Measurements from ENCODE around the gene A4GALT.

The A4GALT gene

DNA sequence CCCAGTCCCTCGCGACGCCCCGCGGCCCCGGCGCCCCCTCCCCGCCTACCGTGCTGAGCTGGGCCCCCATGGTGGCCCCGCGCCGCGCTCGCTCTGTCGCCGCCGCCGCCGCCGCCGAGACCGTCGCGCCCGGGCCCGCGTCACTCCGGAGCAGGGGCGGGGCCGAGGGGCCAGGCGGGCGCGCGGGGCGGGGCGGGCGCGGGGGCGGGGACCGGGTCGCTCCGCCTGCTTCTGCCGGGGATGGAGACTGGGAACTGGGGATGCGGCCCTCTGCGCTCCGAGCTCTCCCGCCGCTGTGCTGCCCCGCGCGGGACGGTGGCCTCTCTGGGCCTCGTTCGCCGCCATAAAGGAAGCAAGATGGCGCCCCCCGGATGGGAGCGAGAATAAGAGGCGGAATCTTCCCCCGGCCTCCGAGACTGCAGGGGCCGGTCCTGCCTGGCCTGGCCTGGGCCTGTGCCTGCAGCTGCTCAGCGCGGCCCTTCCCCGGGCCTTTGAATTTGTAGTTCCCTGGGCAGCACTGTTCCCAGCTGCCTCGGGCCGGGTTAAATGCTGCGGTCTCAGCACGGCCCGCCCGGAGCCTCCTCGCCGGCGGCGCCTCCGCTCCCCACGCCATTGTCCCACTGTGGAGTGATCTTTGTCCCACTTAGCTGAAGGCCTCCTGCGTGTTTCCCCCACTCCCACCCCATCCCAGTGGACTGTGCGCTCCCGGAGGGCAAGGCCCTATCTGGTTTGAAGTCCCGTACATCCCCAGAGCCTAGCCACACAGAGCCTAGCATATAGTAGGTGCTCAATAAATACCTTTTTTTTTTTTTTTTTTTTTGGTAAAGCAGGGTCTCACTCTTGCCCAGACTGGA is 71.2 kb downstream of the A4GALT start, which contains the start of gene CYB5R3:
Gene CYB5R3 (minus strand): TSS at position 147 of the 854 bp plus-strand sequence. CDS start 77 bp downstream, at position 70.
- peak; percentile 6 to 89 (median 72) for DNase-seq

GRCh38 chr22:42648368-42649245 is 72.1 kb downstream of the A4GALT start:
- peak in 26 of 58 donors; percentile 10 to 77 (median 56) for DNase-seq

DNA sequence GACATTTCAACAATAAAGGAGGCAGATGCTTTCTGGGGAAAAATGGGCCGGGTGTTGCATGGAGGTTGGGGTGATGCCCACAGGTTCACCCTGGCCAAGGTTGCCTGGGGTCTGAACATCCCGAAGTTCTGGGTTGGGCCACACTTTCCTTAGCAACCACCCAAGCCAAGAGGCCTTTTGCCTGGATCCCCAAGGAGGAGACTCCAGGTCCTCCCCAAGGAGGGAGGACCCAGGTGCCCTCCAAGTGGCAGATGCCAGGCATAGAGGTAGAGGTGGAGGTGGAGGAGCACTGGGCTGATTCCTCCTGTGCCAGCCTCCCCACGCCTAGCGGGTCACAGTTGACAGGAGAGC is 72.7 kb downstream of the A4GALT start:
- DNase-seq = no peak

- DNase-seq = peak in 1 of 58 donors; percentile 9
Observed at GRCh38 chr22:42646569-42647525, 73.8 kb downstream of the A4GALT start.

DNA sequence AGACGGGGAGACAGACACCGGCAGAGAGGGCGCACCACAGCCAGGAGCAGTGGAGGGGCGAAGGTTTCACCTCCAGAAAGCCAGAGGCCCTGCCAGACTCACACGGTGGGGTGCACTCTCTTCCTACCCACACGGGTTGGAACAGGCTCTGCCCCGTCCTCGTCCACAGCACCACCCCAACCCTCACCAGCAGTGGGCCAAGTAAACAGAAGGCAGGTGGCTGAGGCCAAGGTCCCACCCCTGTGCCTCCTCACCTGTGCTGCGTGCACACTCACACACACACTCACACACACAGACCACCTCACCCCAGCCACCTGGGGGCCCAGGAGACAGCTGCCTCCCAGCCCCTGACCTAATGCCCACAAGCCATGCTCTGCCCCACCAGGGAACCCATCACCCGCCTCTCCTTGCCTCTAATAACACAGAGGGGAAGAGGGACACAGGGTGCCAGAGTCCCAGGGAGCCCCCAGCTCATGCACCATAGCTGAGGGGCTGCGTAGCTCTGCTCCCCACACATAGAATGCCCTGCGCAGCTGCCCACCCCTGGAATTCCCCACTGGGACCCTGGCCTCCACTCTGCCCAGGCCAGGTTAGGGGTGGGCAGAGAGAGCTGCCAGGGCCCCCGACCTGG is 74.6 kb downstream of the A4GALT start:
- DNase-seq = no peak

DNA sequence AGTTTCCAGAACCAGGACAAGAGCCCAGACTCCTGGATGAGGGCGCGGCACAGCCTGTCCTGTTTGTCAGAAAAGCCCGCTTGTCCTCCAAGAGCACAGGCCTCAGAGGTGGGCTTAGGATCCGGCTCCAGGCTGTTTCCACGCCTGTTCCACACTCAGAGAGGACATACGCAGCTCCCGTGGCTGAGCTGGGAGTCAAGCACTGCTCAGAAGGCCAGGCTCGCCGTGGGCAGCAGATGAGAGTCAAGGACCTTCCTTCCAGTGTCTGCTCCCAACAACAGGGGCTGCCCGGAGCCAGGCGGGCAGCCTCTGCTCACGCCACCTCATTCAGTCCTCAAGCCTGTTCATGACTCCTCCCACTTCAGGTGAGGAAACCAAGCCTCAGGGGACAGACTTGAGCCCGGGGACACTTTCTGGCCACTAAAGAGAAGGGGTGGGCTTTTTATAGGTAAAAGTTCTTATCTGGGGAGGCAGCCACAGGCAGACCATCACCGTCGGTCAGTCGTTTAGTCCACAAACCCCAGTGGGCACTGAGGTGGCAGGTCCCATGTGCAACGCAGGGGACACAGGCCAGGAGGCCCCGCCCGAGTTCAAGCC is 75.2 kb downstream of the A4GALT start:
- peak in 1 of 58 donors; percentile 12 for DNase-seq

- DNase-seq = peak in 7 of 58 donors; percentile 11 to 54 (median 22)
Observed at GRCh38 chr22:42644422-42645340, 76.0 kb downstream of the A4GALT start.

- DNase-seq = no peak
Observed at GRCh38 chr22:42643634-42644421, 76.8 kb downstream of the A4GALT start.

DNA sequence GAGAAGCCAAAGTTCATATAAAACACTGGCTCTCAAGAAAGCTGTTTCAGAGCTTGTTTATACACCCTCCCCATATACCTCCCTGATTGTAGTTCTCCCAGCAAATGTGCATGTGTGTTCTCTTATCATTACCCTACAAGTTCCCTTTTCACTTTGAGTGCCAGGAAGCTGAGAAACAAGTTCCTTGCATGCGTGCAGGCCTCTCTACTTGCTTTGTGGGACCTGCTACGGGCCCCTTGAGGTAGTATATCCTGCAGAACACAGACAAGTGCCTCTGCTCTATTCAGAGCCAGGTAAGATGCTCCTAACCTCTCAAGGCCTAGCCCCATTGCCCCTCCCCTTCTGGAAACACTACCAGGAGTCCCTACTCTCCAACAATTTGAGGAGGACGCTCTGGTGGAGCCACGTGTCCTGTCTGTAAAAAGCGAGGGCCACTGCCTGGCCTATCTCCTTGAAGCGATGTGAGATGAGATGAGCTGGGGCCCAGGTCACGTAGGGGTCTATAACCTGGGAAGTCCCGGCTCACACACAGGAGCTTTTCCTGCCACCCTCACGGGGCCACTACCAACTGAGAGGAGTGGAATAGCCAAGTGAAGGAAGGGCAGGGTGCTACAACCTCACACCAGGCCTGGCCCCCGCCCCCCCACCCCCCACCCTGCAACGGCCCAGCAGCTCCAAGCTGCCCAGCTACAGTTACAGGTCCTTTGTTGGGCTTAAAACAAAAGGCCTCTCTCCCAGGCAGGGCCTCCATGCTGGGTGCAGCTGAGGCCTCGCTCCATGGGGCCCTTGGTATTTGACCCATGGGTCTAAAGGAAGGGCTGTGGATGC is 77.7 kb downstream of the A4GALT start:
- no peak for DNase-seq
